Stomach (tissue), 4 donors: ENCODE results near the gene RPS6KC1.

Experiments used
- POLR2A ChIP-seq, 4 donors: fragments of 450-650 bp; IDR thresholded peaks; one replicate each; pipeline ENCODE4 v1.6.1; 2016; ENCODE audit warnings: antibody characterized with exemption in 4 of 4, control low read depth in 2 of 4, mild to moderate bottlenecking in 1 of 4, moderate library complexity in 1 of 4
- TF ChIP-seq, protein P1 (sequence below), 7 experiments: fragments of 450-650 bp in 4 of 7; fragments of 200-600 bp in 3 of 7; sonication (generic) in 3 of 7; IDR thresholded peaks; one replicate each; pipeline ENCODE4 v1.5.1; 2016 to 2019; ENCODE audit warnings: antibody characterized with exemption in 7 of 7, control low read depth in 2 of 7, mild to moderate bottlenecking in 1 of 7

DNA sequence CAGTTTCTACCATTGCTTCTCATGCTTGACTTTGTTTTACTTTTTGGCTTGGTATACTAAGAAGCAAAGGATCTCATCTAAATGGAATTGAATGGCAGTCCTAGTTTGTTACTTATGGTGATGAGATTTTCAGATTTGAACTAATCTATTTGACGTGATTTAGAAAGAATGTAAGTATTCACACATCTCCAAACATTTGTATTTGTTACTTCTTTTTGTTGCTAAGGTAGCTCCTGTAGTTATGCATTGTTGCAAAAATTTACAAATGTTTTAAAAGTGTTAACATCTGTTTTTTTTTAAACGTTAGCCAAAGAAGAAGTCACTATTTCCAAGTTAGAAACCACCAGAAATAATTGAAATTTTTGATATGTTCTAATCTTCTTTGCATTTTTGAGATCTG, 222.5 kb downstream of the RPS6KC1 start:
- TF ChIP-seq, protein P1, sequence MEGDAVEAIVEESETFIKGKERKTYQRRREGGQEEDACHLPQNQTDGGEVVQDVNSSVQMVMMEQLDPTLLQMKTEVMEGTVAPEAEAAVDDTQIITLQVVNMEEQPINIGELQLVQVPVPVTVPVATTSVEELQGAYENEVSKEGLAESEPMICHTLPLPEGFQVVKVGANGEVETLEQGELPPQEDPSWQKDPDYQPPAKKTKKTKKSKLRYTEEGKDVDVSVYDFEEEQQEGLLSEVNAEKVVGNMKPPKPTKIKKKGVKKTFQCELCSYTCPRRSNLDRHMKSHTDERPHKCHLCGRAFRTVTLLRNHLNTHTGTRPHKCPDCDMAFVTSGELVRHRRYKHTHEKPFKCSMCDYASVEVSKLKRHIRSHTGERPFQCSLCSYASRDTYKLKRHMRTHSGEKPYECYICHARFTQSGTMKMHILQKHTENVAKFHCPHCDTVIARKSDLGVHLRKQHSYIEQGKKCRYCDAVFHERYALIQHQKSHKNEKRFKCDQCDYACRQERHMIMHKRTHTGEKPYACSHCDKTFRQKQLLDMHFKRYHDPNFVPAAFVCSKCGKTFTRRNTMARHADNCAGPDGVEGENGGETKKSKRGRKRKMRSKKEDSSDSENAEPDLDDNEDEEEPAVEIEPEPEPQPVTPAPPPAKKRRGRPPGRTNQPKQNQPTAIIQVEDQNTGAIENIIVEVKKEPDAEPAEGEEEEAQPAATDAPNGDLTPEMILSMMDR (IDR thresholded peaks at IDR 0.05): no peak
- no peak for TF ChIP-seq POLR2A (IDR thresholded peaks at IDR 0.05)
